BLaER1 treated with 17β-estradiol and CSF1 and Interleukin-3, amounts not matched to agents 10 nM and 100 nM (cell line): ENCODE measurements around the gene CACNA1F.

Experiments used
- H3K27ac ChIP-seq, 11 experiments: shearing (Covaris generic); formaldehyde crosslinking; 2 replicates each; pipeline ENCODE4 v1.8.1; 2022
- H3K27me3 ChIP-seq, 11 experiments: shearing (Covaris generic); formaldehyde crosslinking; 2 replicates each; pipeline ENCODE4 v1.8.1; 2022
- H3K36me3 ChIP-seq, 11 experiments: shearing (Covaris generic); formaldehyde crosslinking; 2 replicates each; pipeline ENCODE4 v1.8.1; 2022
- H3K4me1 ChIP-seq, 10 experiments: shearing (Covaris generic); formaldehyde crosslinking; 2 replicates each; pipeline ENCODE4 v1.8.1; 2022
- H3K4me2 ChIP-seq, 11 experiments: shearing (Covaris generic); formaldehyde crosslinking; 2 replicates each; pipeline ENCODE4 v1.8.1; 2022
- H3K4me3 ChIP-seq, 10 experiments: shearing (Covaris generic); formaldehyde crosslinking; 2 replicates each; pipeline ENCODE4 v1.8.1; 2022
- H3K9ac ChIP-seq, 11 experiments: shearing (Covaris generic); formaldehyde crosslinking; 2 replicates each; pipeline ENCODE4 v1.8.1; 2022
- H3K9me3 ChIP-seq, 11 experiments: shearing (Covaris generic); formaldehyde crosslinking; replicated peaks in 1 of 11; 2 replicates each; pipeline ENCODE4 v1.8.1; 2022
- H4K20me1 ChIP-seq, 11 experiments: shearing (Covaris generic); formaldehyde crosslinking; 2 replicates each; pipeline ENCODE4 v1.8.1; 2022
- Cebpa-rat ChIP-seq, 11 experiments: shearing (Covaris generic); IDR thresholded peaks; 2 replicates each; pipeline ENCODE4 v1.8.1; 2022

Gene CACNA1F

DNA sequence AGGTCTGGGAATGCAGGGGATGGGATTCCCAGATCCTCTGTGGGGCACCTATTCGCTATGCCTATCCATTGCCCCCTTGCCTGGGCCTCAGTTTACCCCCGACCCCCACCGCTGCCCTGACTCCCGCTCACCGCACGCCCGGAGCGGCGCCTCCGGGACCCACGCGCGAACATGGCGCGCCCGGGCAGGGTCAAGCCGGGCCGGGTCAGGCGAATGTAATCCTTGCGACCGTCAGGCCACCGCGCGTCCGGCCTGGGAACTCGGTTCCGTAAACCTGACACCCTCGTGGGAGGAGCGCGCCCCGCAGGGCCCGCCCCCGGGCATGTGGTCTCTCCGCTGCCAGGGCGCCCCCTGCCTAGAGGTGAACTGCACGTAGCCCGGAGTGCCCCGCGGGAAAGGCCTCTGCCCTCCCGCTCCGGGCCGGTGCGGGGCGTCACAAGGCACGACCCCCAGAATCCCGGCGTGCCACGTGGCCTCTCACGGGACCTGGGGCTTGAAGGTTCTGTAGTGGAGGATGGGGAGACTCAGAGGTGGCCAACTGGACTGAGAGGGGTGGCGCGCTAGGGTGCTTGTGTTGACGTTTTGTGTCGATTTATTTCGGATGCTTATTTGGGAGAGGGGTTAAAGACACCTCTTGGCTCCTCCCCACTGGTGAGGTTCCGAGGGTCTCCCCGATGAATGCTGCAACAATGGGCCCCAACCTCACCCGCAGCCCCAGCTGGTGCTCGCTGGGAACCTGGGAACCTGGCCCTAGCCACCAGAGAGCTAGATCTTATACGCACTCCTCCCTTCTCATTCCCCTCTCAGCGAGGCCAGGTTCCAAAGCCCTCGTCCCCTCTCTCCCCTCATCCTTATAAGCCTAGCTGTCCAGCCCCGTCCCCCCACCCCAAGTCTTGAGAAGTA is 46.8 kb downstream of the CACNA1F start, which contains the start of gene PRICKLE3:
PRICKLE3 (minus strand) TSS at position 249 of the 903 bp plus-strand sequence; CDS start at position 173, 76 bp downstream.
- Histone ChIP-seq H3K4me3 (peak within 1 kb of the TSS; percentile 68 to 83 (median 77)), H3K9ac (peak within 1 kb of the TSS; percentile 78 to 87 (median 85)), H3K4me1 (peaks cover 8 to 48% (median 37%) of the 10 kb centered on the region in 10 experiments), H4K20me1 (peaks cover 4 to 15% (median 11%) of the 10 kb centered on the region in 11 experiments; a peak in 16 of 22 replicates), H3K36me3 (peaks cover 0 to 20% (median 14%) of the 10 kb centered on the region in 11 experiments; a peak in 18 of 22 replicates), H3K27ac (peak within 1 kb of the TSS; percentile 62 to 85 (median 81); a peak in 21 of 22 replicates), H3K9me3 (peaks cover 0 to 27% (median 7%) of the 10 kb centered on the region in 11 experiments; a peak in 7 of 22 replicates), H3K4me2 (peak within 1 kb of the TSS; percentile 78 to 91 (median 85)), H3K27me3 (peaks cover 0 to 28% (median 4%) of the 10 kb centered on the region in 11 experiments; a peak in 10 of 22 replicates)
- no peak for TF ChIP-seq Cebpa-rat (IDR thresholded peaks at IDR 0.05)

DNA sequence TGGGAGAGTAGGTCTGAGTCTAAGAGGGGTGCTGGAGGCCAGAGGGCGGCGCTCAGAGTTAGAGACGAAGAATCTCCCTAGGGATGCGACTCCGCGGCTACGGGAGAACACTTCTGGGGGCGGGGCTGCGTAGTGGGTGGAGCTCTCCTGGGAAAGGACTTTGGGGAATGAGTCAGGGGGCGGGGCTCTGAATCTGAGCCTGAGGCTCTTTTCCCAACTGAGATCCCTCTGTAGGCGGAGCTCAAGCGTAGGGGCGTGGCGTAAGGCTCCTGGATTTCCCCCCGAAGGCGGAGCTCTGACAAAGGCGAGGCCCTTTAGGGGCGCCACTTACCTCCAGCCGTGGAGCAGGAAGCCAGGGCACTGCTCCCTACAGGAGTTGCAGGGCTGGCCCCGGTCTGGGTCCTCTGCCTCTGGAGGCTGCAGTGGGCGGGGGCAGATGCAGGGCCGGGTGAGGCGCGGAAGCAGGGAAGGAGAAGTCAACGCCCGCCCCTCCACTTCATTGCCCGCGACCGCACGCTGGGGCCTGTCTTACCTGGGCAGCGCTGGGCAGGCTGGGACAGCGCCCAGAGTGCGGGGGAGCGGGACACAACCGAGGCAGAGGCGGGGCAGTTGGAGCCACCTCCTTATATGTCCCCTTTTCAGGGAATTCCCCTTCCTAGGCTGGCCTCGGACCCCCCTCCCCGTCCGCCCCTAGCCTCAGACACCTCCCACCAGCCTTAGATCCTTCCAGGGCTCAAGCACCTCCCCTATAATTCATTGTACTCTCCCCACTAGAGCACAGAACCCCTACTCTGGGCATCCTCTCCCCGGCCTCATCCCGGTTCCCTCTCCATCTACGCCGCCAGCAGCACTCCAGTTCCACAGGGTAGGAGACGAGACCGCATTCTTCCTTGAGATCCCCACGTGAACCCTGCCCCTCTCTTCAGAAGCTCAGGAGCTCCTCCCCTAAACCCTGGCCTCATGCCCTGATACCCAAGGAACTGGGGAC is 48.6 kb downstream of the CACNA1F start:
- H3K27ac ChIP-seq = peak overlapping the region in 10 of 11 experiments; percentile 40 to 85 (median 80); a peak in 20 of 22 replicates
- peaks cover 0 to 25% (median 7%) of the 10 kb centered on the region in 11 experiments; a peak in 7 of 22 replicates for H3K9me3 ChIP-seq
- H3K4me2 ChIP-seq = peak overlapping the region; percentile 78 to 91 (median 85)
- peaks cover 8 to 40% (median 29%) of the 10 kb centered on the region in 10 experiments for H3K4me1 ChIP-seq
- peak overlapping the region; percentile 78 to 87 (median 85) for H3K9ac ChIP-seq
- H3K27me3 ChIP-seq = peaks cover 0 to 23% (median 4%) of the 10 kb centered on the region in 11 experiments; a peak in 9 of 22 replicates
- no peak for TF ChIP-seq Cebpa-rat (IDR thresholded peaks at IDR 0.05)
- peak overlapping the region; percentile 68 to 83 (median 77) for H3K4me3 ChIP-seq
- H3K36me3 ChIP-seq = peaks cover 9 to 34% (median 23%) of the 10 kb centered on the region in 11 experiments; a peak in 20 of 22 replicates
- H4K20me1 ChIP-seq = peaks cover 4 to 22% (median 11%) of the 10 kb centered on the region in 11 experiments; a peak in 16 of 22 replicates

DNA sequence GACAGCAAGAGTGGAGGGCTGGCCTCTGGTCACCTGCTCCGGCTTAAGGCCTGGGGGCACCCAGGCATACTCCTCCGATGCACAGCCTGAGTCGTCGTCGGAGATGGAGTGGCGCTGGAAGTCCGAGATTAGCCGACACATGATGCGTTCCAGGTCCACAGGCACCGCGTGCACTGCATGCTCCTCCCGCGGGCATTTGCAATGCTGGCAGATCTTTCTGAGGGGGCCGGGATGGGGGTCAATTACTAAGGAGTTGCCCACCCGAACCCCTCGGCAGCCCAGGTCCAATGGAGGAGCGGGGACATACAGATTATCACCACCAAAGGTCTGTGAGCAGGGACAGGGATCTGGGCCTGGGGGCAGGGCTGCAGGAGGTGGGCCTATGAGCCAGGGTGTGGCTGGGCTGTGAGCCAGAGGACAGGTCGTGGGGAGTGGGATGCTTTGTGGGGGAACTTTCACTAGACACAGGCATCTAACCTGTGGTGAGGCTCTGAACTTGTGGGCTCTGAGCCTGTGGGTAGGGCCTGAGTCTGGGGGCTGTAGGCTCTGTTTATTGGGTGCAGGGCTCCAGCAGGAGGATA is 49.3 kb downstream of the CACNA1F start:
- Histone ChIP-seq H3K4me1 (peaks cover 7 to 32% (median 21%) of the 10 kb centered on the region in 10 experiments; a peak in 18 of 20 replicates), H3K27me3 (peaks cover 0 to 15% (median 4%) of the 10 kb centered on the region in 11 experiments; a peak in 8 of 22 replicates), H4K20me1 (peaks cover 4 to 30% (median 11%) of the 10 kb centered on the region in 11 experiments; a peak in 16 of 22 replicates), H3K9me3 (peaks cover 0 to 25% (median 7%) of the 10 kb centered on the region in 11 experiments; a peak in 7 of 22 replicates), H3K9ac (0 out of 22 replicates have a peak overlapping the region, but pooled peaks of 1 of the 11 experiments have one; percentile 84), H3K27ac (peak overlapping the region in 3 of 11 experiments; percentile 74 to 85 (median 82); a peak in 3 of 22 replicates), H3K36me3 (peaks cover 17 to 42% (median 31%) of the 10 kb centered on the region in 11 experiments; a peak in 21 of 22 replicates), H3K4me2 (peak overlapping the region; percentile 78 to 91 (median 85); a peak in 20 of 22 replicates), H3K4me3 (peak overlapping the region in 6 of 10 experiments; percentile 68 to 83 (median 78); a peak in 10 of 20 replicates)
- no peak for TF ChIP-seq Cebpa-rat (IDR thresholded peaks at IDR 0.05)

DNA sequence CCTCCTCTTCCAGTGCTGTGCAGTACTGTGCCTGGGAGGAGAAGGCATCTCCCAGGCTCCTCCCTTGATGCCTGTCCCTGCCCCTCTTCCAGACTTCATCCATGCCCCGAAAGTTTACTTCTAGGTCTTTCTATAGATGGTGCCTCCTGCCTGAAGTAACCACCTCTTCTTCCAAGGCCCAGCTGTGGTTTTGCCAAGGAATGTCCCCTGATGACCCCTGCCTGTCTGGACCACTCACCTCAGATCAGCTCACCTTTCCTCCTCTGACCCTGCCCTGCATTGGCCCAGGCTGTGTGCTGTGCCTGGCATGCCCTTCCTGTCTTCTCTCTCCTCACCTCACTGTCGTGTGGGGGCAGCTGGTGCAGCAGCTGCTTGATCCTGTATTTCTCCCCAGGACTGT is 53.8 kb downstream of the CACNA1F start:
- H3K9me3 ChIP-seq = peaks cover 0 to 24% (median 8%) of the 10 kb centered on the region in 11 experiments; a peak in 7 of 22 replicates
- H3K4me3 ChIP-seq = no peak overlapping the region
- H3K4me1 ChIP-seq = peaks cover 0 to 38% (median 13%) of the 10 kb centered on the region in 10 experiments; a peak in 12 of 20 replicates
- H3K36me3 ChIP-seq = peaks cover 31 to 80% (median 59%) of the 10 kb centered on the region in 11 experiments
- peaks cover 4 to 53% (median 11%) of the 10 kb centered on the region in 11 experiments; a peak in 16 of 22 replicates for H4K20me1 ChIP-seq
- no peak overlapping the region for H3K4me2 ChIP-seq
- no peak for TF ChIP-seq Cebpa-rat (IDR thresholded peaks at IDR 0.05)
- H3K9ac ChIP-seq = no peak overlapping the region
- no peak overlapping the region for H3K27ac ChIP-seq
- H3K27me3 ChIP-seq = 0 out of 22 replicates have a peak, but pooled peaks cover 0 to 4% (median 0%) of the 10 kb centered on the region in 11 experiments

DNA sequence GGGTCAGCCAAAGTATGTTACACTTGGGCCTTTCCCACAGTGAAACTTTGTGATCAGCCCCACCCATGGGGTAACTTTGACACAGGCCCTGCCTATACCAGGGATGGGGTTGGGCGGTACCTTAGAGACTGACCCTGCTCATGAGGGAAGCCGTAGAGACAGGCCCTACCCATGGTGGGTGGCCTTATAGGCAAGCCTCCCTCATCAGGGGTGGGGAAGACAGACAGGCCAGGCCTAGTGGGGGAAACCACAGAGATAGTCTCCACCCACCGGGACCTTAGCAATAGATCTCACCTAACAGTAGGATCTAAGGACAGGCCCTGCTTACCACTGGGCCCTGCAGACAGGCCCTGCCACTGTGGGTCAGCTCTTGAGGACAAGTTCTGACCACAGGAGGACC is 54.6 kb downstream of the CACNA1F start:
- peaks cover 1 to 45% (median 5%) of the 10 kb centered on the region in 11 experiments; a peak in 15 of 22 replicates for H4K20me1 ChIP-seq
- no peak overlapping the region for H3K9ac ChIP-seq
- peaks cover 0 to 18% (median 4%) of the 10 kb centered on the region in 11 experiments; a peak in 5 of 22 replicates for H3K9me3 ChIP-seq
- 0 out of 22 replicates have a peak, but pooled peaks cover 0 to 4% (median 0%) of the 10 kb centered on the region in 11 experiments for H3K27me3 ChIP-seq
- H3K4me2 ChIP-seq = no peak overlapping the region
- H3K27ac ChIP-seq = no peak overlapping the region
- H3K4me3 ChIP-seq = no peak overlapping the region
- peaks cover 28 to 84% (median 60%) of the 10 kb centered on the region in 11 experiments for H3K36me3 ChIP-seq
- H3K4me1 ChIP-seq = peaks cover 0 to 44% (median 14%) of the 10 kb centered on the region in 10 experiments; a peak in 14 of 20 replicates
- TF ChIP-seq Cebpa-rat (IDR thresholded peaks at IDR 0.05) = no peak

DNA sequence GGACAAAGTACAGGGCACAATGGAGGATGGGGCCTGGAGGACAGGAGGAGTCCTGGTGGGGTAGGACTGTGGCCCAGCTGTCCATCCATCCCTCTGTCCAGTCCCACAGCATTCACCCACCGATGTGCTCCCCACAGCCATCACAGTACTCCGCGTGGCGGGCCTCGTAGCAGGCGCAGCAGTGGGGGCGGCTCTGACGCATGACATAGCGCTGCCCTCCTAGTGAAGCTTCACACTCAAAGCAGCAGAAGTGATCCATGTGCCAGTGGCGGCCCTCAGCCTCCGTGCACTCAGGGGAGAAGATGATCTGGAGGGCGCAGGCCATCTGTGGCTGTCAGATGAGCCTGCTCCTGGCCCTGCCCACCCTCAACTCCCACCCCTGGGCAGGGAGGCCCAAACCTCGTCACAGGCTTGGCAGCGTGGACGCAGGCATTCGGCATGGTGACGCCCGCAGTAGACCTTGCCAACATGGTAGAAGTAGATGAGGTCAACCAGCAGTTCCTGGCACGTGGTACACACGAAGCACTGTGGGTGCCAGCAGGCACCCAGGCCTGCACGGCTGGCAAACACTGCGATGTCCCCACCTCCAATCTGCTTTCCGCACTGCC is 55.2 kb downstream of the CACNA1F start:
- Histone ChIP-seq H3K4me1 (peaks cover 5 to 49% (median 19%) of the 10 kb centered on the region in 10 experiments), H3K27me3 (0 out of 22 replicates have a peak, but pooled peaks cover 0 to 4% (median 0%) of the 10 kb centered on the region in 11 experiments), H3K36me3 (peaks cover 23 to 82% (median 55%) of the 10 kb centered on the region in 11 experiments; a peak in 21 of 22 replicates), H3K4me3 (no peak overlapping the region), H3K9ac (no peak overlapping the region), H4K20me1 (peaks cover 0 to 40% (median 0%) of the 10 kb centered on the region in 11 experiments; a peak in 8 of 22 replicates), H3K27ac (no peak overlapping the region), H3K9me3 (peaks cover 0 to 23% (median 4%) of the 10 kb centered on the region in 11 experiments; a peak in 6 of 22 replicates), H3K4me2 (no peak overlapping the region)
- TF ChIP-seq Cebpa-rat (IDR thresholded peaks at IDR 0.05) = no peak
